Neural progenitor cell (in vitro differentiated cells): ENCODE data around the gene HSD3B7.

Source experiments
- EZH2 ChIP-seq: fragments of 200-600 bp; sonication (generic); IDR thresholded peaks from 2 replicates; pipeline ENCODE4 v1.6.1; 2017; ENCODE audit warnings: antibody characterized with exemption, mild to moderate bottlenecking, moderate library complexity
- EZH2phosphoT487 ChIP-seq: fragments of 200-600 bp; sonication (generic); IDR thresholded peaks from 2 replicates; pipeline ENCODE4 v1.6.1; 2017; ENCODE audit warnings: antibody characterized with exemption
- TF ChIP-seq, protein P1 (sequence below): fragments of 200-600 bp; sonication (generic); IDR thresholded peaks from 2 replicates; pipeline ENCODE4 v1.5.1; 2017; ENCODE audit warnings: antibody characterized with exemption, mild to moderate bottlenecking

DNA sequence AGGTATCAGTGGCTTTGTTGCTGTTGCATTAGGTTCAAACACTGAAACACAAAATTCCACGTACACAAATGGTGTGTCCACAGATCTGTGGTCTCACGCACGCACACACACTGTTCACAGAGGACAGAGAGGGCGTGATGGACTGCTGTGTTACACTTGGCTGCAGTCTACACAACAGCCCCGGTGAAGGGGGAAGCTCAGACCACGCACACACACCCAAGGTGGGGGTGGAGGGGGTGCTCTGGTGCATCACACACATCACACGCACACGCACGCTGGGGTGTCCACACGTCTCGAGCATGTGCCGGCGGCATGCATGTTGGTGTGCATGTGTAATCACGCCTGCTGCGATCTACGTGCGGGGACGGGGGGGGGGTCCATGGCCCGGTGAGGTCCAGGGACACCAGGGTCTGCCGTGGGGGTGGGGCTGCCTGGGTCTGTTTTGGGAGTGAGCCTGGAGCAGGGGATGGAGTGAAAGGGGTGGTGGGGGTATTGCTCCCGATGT lies 7.3 kb downstream of the HSD3B7 start:
- TF ChIP-seq, protein P1, sequence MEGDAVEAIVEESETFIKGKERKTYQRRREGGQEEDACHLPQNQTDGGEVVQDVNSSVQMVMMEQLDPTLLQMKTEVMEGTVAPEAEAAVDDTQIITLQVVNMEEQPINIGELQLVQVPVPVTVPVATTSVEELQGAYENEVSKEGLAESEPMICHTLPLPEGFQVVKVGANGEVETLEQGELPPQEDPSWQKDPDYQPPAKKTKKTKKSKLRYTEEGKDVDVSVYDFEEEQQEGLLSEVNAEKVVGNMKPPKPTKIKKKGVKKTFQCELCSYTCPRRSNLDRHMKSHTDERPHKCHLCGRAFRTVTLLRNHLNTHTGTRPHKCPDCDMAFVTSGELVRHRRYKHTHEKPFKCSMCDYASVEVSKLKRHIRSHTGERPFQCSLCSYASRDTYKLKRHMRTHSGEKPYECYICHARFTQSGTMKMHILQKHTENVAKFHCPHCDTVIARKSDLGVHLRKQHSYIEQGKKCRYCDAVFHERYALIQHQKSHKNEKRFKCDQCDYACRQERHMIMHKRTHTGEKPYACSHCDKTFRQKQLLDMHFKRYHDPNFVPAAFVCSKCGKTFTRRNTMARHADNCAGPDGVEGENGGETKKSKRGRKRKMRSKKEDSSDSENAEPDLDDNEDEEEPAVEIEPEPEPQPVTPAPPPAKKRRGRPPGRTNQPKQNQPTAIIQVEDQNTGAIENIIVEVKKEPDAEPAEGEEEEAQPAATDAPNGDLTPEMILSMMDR = no peak
- TF ChIP-seq EZH2 = no peak
- no peak for TF ChIP-seq EZH2phosphoT487
